ENCODE results near the gene ZNF74.

GRCh38 chr22:20391222-20391621 lies 2.7 kb upstream of the ZNF74 start:
- TF ChIP-seq SIN3A (IDR thresholded peaks at IDR 0.05; ENCODE audit: borderline replicate concordance, insufficient read depth, low read length) (no peak), REST (IDR thresholded peaks at IDR 0.05; ENCODE audit: insufficient read depth in 1 of 2, low read depth in 2 of 2, low read length in 2 of 2) (no peak), TAF1 (IDR thresholded peaks at IDR 0.05; ENCODE audit: borderline replicate concordance, insufficient read depth, low read length) (no peak), POLR2AphosphoS5 (IDR thresholded peaks at IDR 0.05; ENCODE audit: low read depth, low read length) (no peak), FOXP2 (optimal IDR thresholded peaks at IDR 0.05; ENCODE audit: borderline replicate concordance, extremely low read depth, extremely low read length, insufficient read depth) (no peak)

Data from PFSK-1 (cell line).